KMS-11 (cell line): ENCODE measurements around the gene MORN1.

ENCODE experiments used
- H2AFZ ChIP-seq: fragments of 200-600 bp; sonication (generic); 2 replicates; pipeline ENCODE4 v1.6.1; 2016; ENCODE audit warnings: antibody characterized with exemption, mixed run types, low read depth
- H3K27ac ChIP-seq: fragments of 200-600 bp; sonication (generic); 2 replicates; pipeline ENCODE4 v1.6.1; 2016; ENCODE audit warnings: mild to moderate bottlenecking, mixed run types
- H3K27me3 ChIP-seq: fragments of 200-600 bp; sonication (generic); 2 replicates; pipeline ENCODE4 v1.6.1; 2017; ENCODE audit warnings: mild to moderate bottlenecking, low read depth, mixed run types, moderate library complexity; ENCODE audit not compliant: insufficient read depth
- H3K36me3 ChIP-seq: fragments of 200-600 bp; sonication (generic); 2 replicates; pipeline ENCODE4 v1.6.1; 2017; ENCODE audit warnings: mild to moderate bottlenecking, mixed run types; ENCODE audit not compliant: insufficient read depth
- H3K4me1 ChIP-seq: fragments of 200-600 bp; sonication (generic); 2 replicates; pipeline ENCODE4 v1.6.1; 2016; ENCODE audit warnings: mild to moderate bottlenecking, low read depth, mixed run types; ENCODE audit not compliant: poor library complexity, severe bottlenecking
- H3K4me2 ChIP-seq: fragments of 200-600 bp; sonication (generic); 2 replicates; pipeline ENCODE4 v1.7.0; 2016; ENCODE audit warnings: mild to moderate bottlenecking, mixed run types
- H3K4me3 ChIP-seq: fragments of 200-600 bp; sonication (generic); IDR thresholded peaks from 2 replicates; pipeline ENCODE4 v1.6.1; 2017; ENCODE audit warnings: low read depth, low read length, mixed read lengths; ENCODE audit not compliant: insufficient read depth
- H3K79me2 ChIP-seq: fragments of 200-600 bp; sonication (generic); 2 replicates; pipeline ENCODE4 v1.6.1; 2016; ENCODE audit warnings: low read depth, mixed run types; ENCODE audit not compliant: insufficient read depth
- H3K9ac ChIP-seq: fragments of 200-600 bp; sonication (generic); 2 replicates; pipeline ENCODE4 v1.6.1; 2016; ENCODE audit warnings: mild to moderate bottlenecking, mixed run types
- H4K20me1 ChIP-seq: fragments of 200-600 bp; sonication (generic); 2 replicates; pipeline ENCODE4 v1.6.1; 2016; ENCODE audit warnings: mild to moderate bottlenecking, mixed run types; ENCODE audit not compliant: insufficient read depth
- TF ChIP-seq, protein P1 (sequence below): fragments of 200-600 bp; sonication (generic); conservative IDR thresholded peaks from 2 replicates; pipeline ENCODE4 v1.6.1; 2017; ENCODE audit warnings: low read depth, mild to moderate bottlenecking, antibody characterized with exemption, low read length, moderate library complexity, mixed read lengths

Gene MORN1

DNA sequence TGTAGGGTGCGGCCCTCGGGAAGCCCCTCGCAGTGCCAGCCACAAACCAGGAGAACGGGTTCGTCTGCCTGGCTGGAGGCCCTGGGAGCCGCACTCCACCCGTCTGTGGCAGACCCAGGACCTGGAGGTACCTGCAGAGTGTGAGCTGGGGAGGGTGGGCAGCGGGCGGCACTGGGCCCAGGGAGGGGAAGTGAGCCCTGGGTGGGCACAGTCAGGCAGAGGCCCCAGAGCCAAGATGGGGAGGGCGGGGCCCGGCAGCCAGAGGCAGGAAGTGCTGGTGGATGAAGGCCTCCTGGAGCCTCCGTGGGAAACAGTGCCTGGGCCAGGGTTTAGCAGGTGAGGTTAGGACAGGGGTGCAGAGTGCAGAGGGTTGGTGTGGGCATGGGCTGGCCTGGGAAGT lies 25.0 kb upstream of the MORN1 start:
- Histone ChIP-seq H3K4me2 (no peak overlapping the region), H3K27ac (no peak overlapping the region), H4K20me1 (no peaks in the 10 kb centered on the region), H3K79me2 (0 out of 2 replicates have a peak, but pooled peaks cover 4% of the 10 kb centered on the region), H3K27me3 (peaks cover 67% of the 10 kb centered on the region), H2AFZ (no peak overlapping the region), H3K4me1 (peaks cover 16% of the 10 kb centered on the region), H3K9ac (no peak overlapping the region), H3K36me3 (no peaks in the 10 kb centered on the region), H3K4me3 (no peak overlapping the region)
- TF ChIP-seq, protein P1, sequence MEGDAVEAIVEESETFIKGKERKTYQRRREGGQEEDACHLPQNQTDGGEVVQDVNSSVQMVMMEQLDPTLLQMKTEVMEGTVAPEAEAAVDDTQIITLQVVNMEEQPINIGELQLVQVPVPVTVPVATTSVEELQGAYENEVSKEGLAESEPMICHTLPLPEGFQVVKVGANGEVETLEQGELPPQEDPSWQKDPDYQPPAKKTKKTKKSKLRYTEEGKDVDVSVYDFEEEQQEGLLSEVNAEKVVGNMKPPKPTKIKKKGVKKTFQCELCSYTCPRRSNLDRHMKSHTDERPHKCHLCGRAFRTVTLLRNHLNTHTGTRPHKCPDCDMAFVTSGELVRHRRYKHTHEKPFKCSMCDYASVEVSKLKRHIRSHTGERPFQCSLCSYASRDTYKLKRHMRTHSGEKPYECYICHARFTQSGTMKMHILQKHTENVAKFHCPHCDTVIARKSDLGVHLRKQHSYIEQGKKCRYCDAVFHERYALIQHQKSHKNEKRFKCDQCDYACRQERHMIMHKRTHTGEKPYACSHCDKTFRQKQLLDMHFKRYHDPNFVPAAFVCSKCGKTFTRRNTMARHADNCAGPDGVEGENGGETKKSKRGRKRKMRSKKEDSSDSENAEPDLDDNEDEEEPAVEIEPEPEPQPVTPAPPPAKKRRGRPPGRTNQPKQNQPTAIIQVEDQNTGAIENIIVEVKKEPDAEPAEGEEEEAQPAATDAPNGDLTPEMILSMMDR, result no peak

DNA sequence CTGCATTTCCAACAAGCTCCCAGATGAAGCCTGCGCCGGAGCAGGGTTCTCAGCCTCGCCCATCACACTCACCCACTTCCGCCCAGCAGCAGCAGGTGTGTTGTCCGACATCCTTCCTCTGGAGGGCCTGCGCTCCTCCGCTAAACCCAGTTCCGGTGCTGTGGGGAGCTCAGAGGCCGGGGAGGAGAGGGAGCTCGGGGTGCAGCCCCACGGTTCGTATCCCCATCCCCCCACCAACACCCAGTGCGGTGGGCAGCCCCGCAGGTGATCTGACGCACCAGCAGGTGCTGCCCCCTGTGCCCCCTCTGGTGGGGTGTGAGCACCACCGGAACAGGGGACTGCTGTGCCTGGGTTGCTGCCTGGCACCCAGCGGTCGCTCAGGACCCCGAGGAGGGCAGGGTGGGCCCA lies 24.5 kb upstream of the MORN1 start:
- no peaks in the 10 kb centered on the region for H4K20me1 ChIP-seq
- no peak overlapping the region for H3K4me3 ChIP-seq
- H3K36me3 ChIP-seq, result no peaks in the 10 kb centered on the region
- no peak overlapping the region for H3K9ac ChIP-seq
- TF ChIP-seq, protein P1, result no peak
- 0 out of 2 replicates have a peak, but pooled peaks cover 5% of the 10 kb centered on the region for H3K79me2 ChIP-seq
- H3K4me2 ChIP-seq, result no peak overlapping the region
- H3K4me1 ChIP-seq, result peaks cover 21% of the 10 kb centered on the region
- H3K27ac ChIP-seq, result no peak overlapping the region
- no peak overlapping the region for H2AFZ ChIP-seq
- H3K27me3 ChIP-seq, result peaks cover 61% of the 10 kb centered on the region

DNA sequence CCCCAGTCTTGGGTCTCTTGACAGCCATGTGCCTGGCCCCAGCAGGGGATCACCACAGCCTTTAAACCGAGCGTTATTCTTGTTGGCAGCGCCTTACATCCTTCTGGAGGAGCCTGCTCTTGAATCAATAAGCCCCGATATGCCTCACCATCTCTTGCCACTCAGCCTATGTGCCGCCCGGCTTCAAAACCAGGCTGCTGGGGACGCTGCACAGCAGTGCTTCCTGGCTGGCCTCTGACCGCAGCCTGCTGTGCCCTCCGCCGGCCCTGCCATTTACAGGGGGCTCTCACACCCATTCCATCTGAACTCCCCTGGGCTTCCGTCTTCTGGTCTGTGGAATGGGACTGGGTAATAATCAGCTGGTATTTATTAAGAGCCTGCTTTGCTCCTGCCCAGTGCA lies 24.0 kb upstream of the MORN1 start:
- Histone ChIP-seq H3K79me2 (0 out of 2 replicates have a peak, but pooled peaks cover 5% of the 10 kb centered on the region), H3K27me3 (peaks cover 56% of the 10 kb centered on the region), H3K27ac (no peak overlapping the region), H3K4me3 (no peak overlapping the region), H2AFZ (no peak overlapping the region), H3K9ac (no peak overlapping the region), H3K4me1 (peaks cover 25% of the 10 kb centered on the region), H4K20me1 (no peaks in the 10 kb centered on the region), H3K4me2 (no peak overlapping the region), H3K36me3 (no peaks in the 10 kb centered on the region)
- TF ChIP-seq, protein P1, result no peak

DNA sequence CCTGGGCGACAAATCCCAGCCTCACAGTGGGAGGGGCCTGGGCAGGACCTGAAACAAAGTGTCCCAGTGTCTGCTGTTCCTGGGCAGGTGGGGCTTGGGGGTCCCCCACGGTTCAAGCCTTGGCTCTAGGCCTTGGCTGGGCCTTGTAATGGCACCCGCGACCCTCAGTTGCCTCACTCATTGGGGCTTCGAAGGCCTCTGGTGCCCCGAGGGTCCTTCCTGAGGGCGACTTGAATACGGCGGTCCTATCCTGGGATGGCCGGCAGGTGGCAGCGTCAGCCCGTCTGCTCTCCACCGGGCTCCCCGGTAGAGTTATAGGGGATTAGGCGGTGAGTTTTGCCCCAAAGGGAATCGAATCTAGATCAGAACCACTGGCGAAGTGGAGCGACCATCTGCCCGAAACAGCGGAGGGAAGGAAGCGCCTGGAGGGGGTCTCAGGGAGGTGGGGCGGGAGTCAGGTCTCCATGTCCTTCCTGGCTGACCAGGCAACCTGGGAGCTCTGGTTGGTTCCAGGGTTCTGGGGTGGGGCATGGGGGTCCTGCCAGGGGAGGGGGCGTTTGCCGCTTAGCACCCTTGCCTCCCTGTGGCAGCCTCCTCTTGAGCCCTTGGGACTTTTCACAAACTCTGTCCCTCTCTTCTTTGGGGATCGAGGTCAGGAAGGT lies 23.1 kb upstream of the MORN1 start:
- H3K36me3 ChIP-seq, result no peaks in the 10 kb centered on the region
- H3K27ac ChIP-seq, result no peak overlapping the region
- H3K4me1 ChIP-seq, result peaks cover 25% of the 10 kb centered on the region
- 0 out of 2 replicates have a peak, but pooled peaks cover 5% of the 10 kb centered on the region for H3K79me2 ChIP-seq
- H4K20me1 ChIP-seq, result no peaks in the 10 kb centered on the region
- TF ChIP-seq, protein P1, result peak; percentile 95
- peak overlapping the region; percentile 89 for H3K4me2 ChIP-seq
- H2AFZ ChIP-seq, result peak overlapping the region; percentile 50; the same call in 1 of the 2 replicates
- H3K9ac ChIP-seq, result no peak overlapping the region
- H3K4me3 ChIP-seq, result peak overlapping the region; percentile 4
- H3K27me3 ChIP-seq, result peaks cover 47% of the 10 kb centered on the region
